Endothelial cell (in vitro differentiated cells): ENCODE data around the gene ZBTB22. TPM values are rescaled to one million over a fixed set of nuclear protein-coding genes. Genes with fewer than 3 reads are reported as not detected.

Experiments
- DNase-seq: peaks from one replicate; pipeline ENCODE4 v3.0.0; 2021; ENCODE audit warnings: low spot score
- H3K27ac Mint-ChIP-seq: one replicate; pipeline ENCODE4 v1.8.0; 2021; ENCODE audit warnings: mixed read lengths, inconsistent platforms; ENCODE audit not compliant: unreplicated experiment
- H3K27me3 Mint-ChIP-seq: one replicate; pipeline ENCODE4 v1.8.0; 2021; ENCODE audit warnings: mild to moderate bottlenecking, moderate library complexity, mixed read lengths, inconsistent platforms; ENCODE audit not compliant: unreplicated experiment
- H3K36me3 Mint-ChIP-seq: one replicate; pipeline ENCODE4 v1.8.0; 2021; ENCODE audit warnings: mild to moderate bottlenecking, low read depth, mixed read lengths, inconsistent platforms; ENCODE audit not compliant: unreplicated experiment
- H3K4me1 Mint-ChIP-seq: one replicate; pipeline ENCODE4 v1.8.0; 2021; ENCODE audit warnings: mild to moderate bottlenecking, mixed read lengths, inconsistent platforms; ENCODE audit not compliant: unreplicated experiment
- H3K4me3 Mint-ChIP-seq: one replicate; pipeline ENCODE4 v1.8.0; 2021; ENCODE audit warnings: mild to moderate bottlenecking, mixed read lengths, inconsistent platforms; ENCODE audit not compliant: unreplicated experiment
- H3K9me3 Mint-ChIP-seq: one replicate; pipeline ENCODE4 v1.8.0; 2021; ENCODE audit warnings: mixed read lengths, inconsistent platforms; ENCODE audit not compliant: unreplicated experiment
- microRNA-seq: library from miRNA; unstranded; fragments of <30 nt; microRNA quantifications from one replicate; pipeline ENCODE4, GENCODE V29; 2020; ENCODE audit not compliant: unreplicated experiment
- total RNA-seq: library from RNA; stranded (reverse); fragmentation: NEBNext Ultra II Directional; extraction: Animal tissue kit (Norgen Biotek cat#: 25700); gene quantifications from one replicate; pipeline ENCODE4 v1.2.1, GENCODE V29; 2021; ENCODE audit not compliant: unreplicated experiment
- TF ChIP-seq, protein P1 (sequence below): fragments of 200-600 bp; sonication (generic); IDR thresholded peaks from one replicate; pipeline ENCODE4 v1.5.0; 2021; ENCODE audit warnings: antibody characterized with exemption; ENCODE audit not compliant: unreplicated experiment

ZBTB22 gene
- total RNA-seq, 1 donor from 2014 or later, result 16.9 TPM

DNA sequence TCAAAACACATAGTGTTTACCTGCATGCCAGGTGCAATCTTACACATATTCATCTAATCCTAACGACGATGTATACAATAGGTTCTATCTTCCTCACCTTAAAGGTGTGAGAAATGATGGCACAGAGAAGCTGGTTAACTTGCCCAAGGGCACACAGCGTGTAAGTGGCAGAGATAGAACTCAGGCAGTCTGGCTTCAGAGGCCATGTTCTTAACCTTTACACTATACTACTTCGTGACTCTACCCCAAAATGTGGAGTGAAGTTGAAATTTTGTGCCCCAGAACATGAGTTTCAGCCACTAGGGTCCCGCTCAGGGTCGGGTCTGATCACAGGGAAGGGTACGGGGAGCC lies 46.5 kb downstream of the ZBTB22 start:
- peak overlapping the region; percentile 99 for H3K4me3 Mint-ChIP-seq
- peaks cover 14% of the 10 kb centered on the region for H3K27me3 Mint-ChIP-seq
- peak overlapping the region; percentile 100 for H3K27ac Mint-ChIP-seq
- H3K4me1 Mint-ChIP-seq, result peaks cover 49% of the 10 kb centered on the region
- no peak for DNase-seq
- H3K36me3 Mint-ChIP-seq, result peaks cover 49% of the 10 kb centered on the region
- TF ChIP-seq, protein P1, sequence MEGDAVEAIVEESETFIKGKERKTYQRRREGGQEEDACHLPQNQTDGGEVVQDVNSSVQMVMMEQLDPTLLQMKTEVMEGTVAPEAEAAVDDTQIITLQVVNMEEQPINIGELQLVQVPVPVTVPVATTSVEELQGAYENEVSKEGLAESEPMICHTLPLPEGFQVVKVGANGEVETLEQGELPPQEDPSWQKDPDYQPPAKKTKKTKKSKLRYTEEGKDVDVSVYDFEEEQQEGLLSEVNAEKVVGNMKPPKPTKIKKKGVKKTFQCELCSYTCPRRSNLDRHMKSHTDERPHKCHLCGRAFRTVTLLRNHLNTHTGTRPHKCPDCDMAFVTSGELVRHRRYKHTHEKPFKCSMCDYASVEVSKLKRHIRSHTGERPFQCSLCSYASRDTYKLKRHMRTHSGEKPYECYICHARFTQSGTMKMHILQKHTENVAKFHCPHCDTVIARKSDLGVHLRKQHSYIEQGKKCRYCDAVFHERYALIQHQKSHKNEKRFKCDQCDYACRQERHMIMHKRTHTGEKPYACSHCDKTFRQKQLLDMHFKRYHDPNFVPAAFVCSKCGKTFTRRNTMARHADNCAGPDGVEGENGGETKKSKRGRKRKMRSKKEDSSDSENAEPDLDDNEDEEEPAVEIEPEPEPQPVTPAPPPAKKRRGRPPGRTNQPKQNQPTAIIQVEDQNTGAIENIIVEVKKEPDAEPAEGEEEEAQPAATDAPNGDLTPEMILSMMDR, result peak; percentile 11
- no peaks in the 10 kb centered on the region for H3K9me3 Mint-ChIP-seq

Small RNA genes within 50 kb of the gene (microRNA-seq; reads per million reads assigned to microRNA genes)
- gene MIR6834 (not detected), gene MIR6873 (not detected)

Other genes starting within 250 kb of the ZBTB22 start
- 8.5 TPM for gene HLA-DPA1, start 244.1 kb downstream of the ZBTB22 start, total RNA-seq
- 14.4 TPM for gene HLA-DPB1, start 241.8 kb downstream of the ZBTB22 start, total RNA-seq
- 127 TPM for gene COL11A2, start 125.3 kb downstream of the ZBTB22 start, total RNA-seq
- gene RXRB, start 117.1 kb downstream of the ZBTB22 start, total RNA-seq, result 35.8 TPM
- gene SLC39A7, start 116.9 kb downstream of the ZBTB22 start, total RNA-seq, result 108 TPM
- gene HSD17B8, start 113.1 kb downstream of the ZBTB22 start, total RNA-seq, result 6.5 TPM
- gene RING1, start 109.2 kb downstream of the ZBTB22 start, total RNA-seq, result 19.6 TPM
- gene VPS52, start 45.9 kb downstream of the ZBTB22 start, total RNA-seq, result 41.8 TPM
- 2,251 TPM for gene RPS18, start 45.7 kb downstream of the ZBTB22 start, total RNA-seq
- 3.8 TPM for gene B3GALT4, start 40.6 kb downstream of the ZBTB22 start, total RNA-seq
- 48.5 TPM for gene WDR46, start 28.5 kb downstream of the ZBTB22 start, total RNA-seq
- gene PFDN6, start 28.1 kb downstream of the ZBTB22 start, total RNA-seq, result 33.3 TPM
- gene RGL2, start 18.8 kb downstream of the ZBTB22 start, total RNA-seq, result 167 TPM
- 57.1 TPM for gene TAPBP, start 3.7 kb downstream of the ZBTB22 start, total RNA-seq
- 49.6 TPM for gene DAXX, start 5.2 kb upstream of the ZBTB22 start, total RNA-seq
- 19.0 TPM for gene KIFC1, start 74.1 kb upstream of the ZBTB22 start, total RNA-seq
- 60.0 TPM for gene PHF1, start 93.3 kb upstream of the ZBTB22 start, total RNA-seq
- gene CUTA, start 100.4 kb upstream of the ZBTB22 start, total RNA-seq, result 163 TPM
- 48.6 TPM for gene SYNGAP1, start 102.3 kb upstream of the ZBTB22 start, total RNA-seq
- gene ZBTB9, start 136.8 kb upstream of the ZBTB22 start, total RNA-seq, result 18.7 TPM